Lower leg skin (tissue), 4 donors: ENCODE data around the gene MAN1A1. TPM values are rescaled to one million over a fixed set of nuclear protein-coding genes. Genes with fewer than 3 reads are reported as not detected.

Experiments
- DNase-seq, 2 donors: peaks; one replicate each; pipeline ENCODE4 v3.0.0-alpha.2; 2019; ENCODE audit warnings: low spot score in 2 of 2
- H3K4me3 ChIP-seq: fragments of 200-600 bp; sonication (generic); 2 replicates; pipeline ENCODE4 v1.5.1; 2017; ENCODE audit warnings: mild to moderate bottlenecking, low read depth; ENCODE audit not compliant: poor library complexity, severe bottlenecking
- POLR2A ChIP-seq, 2 donors: fragments of 450-650 bp; IDR thresholded peaks; one replicate each; pipeline ENCODE4 v1.6.1; 2016 to 2017; ENCODE audit warnings: antibody characterized with exemption in 2 of 2, mild to moderate bottlenecking in 1 of 2, moderate library complexity in 1 of 2
- WGBS, 2 donors: methylation state at CpG; one replicate each; pipeline ENCODE4 v1.1.5; 2018; 5-methylcytosine and 5-hydroxymethylcytosine counted together
- intact Hi-C: fragments of 100-400 bp; cut with DNase I; formaldehyde crosslinking; loops from one replicate; pipeline ENCODE4 v1.15.0; 2023; ENCODE audit warnings: low total_unique reads
- total RNA-seq, 4 donors: library from RNA; depleted of rRNA; stranded (reverse); fragments of >200 nt; gene quantifications; one replicate each; pipeline ENCODE4 v1.1.0, GENCODE V29; 2016
- TF ChIP-seq, protein P1 (sequence below), 3 donors: fragments of 450-650 bp; IDR thresholded peaks; one replicate each; pipeline ENCODE4 v1.5.1; 2016; ENCODE audit warnings: antibody characterized with exemption in 3 of 3, mild to moderate bottlenecking in 3 of 3, moderate library complexity in 2 of 3

MAN1A1 gene
- total RNA-seq, 4 donors from 2014 or later, result 33.5 to 85.7 (median 37.1) TPM

DNA sequence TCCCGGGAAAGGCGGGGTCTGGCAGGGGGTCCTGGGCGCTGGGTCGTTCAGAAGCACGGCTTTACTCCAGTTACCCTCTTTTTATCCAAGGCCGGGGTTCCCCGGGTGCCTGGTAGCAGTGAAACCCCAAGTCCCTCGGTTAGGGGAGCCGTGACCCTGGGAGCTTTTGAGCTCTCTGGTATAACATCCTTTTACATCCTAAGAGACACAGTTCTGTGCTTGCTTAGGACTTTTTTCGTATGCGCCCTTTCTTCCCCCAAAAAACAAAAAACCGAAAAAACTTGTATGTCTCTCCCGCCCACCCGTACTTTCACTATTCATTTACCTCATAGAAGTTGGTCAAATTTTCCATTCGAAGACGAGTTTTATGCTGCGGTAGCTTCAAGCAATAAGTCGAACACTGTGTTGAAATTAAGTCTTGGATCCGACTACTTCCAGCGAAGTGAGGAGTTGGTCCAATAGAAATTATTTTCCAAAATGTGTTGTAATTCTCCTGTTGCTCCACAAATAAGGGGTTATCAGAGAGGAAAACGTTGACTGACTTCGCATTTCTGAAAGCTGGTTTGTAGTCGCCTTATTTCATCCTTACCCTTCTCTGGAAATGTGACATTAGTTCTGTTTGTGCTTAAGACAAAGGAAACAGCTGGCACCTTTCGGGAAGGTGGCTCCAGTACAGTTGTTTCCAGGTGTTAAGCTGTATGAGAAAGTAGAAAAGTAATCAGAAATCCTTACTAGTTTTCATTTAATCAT, 816 bp upstream of the MAN1A1 start:
- 0 to 1% methylated on average over 21 to 22 of the region's 24 CpGs for WGBS, 2 donors
- peak in 1 of 2 donors; percentile 45 for DNase-seq
- intact Hi-C loops, result no loop called here
- H3K4me3 ChIP-seq, result peak overlapping the region; percentile 86
- TF ChIP-seq, protein P1, sequence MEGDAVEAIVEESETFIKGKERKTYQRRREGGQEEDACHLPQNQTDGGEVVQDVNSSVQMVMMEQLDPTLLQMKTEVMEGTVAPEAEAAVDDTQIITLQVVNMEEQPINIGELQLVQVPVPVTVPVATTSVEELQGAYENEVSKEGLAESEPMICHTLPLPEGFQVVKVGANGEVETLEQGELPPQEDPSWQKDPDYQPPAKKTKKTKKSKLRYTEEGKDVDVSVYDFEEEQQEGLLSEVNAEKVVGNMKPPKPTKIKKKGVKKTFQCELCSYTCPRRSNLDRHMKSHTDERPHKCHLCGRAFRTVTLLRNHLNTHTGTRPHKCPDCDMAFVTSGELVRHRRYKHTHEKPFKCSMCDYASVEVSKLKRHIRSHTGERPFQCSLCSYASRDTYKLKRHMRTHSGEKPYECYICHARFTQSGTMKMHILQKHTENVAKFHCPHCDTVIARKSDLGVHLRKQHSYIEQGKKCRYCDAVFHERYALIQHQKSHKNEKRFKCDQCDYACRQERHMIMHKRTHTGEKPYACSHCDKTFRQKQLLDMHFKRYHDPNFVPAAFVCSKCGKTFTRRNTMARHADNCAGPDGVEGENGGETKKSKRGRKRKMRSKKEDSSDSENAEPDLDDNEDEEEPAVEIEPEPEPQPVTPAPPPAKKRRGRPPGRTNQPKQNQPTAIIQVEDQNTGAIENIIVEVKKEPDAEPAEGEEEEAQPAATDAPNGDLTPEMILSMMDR (IDR thresholded peaks at IDR 0.05), result no peak
- no peak for TF ChIP-seq POLR2A (IDR thresholded peaks at IDR 0.05)

DNA sequence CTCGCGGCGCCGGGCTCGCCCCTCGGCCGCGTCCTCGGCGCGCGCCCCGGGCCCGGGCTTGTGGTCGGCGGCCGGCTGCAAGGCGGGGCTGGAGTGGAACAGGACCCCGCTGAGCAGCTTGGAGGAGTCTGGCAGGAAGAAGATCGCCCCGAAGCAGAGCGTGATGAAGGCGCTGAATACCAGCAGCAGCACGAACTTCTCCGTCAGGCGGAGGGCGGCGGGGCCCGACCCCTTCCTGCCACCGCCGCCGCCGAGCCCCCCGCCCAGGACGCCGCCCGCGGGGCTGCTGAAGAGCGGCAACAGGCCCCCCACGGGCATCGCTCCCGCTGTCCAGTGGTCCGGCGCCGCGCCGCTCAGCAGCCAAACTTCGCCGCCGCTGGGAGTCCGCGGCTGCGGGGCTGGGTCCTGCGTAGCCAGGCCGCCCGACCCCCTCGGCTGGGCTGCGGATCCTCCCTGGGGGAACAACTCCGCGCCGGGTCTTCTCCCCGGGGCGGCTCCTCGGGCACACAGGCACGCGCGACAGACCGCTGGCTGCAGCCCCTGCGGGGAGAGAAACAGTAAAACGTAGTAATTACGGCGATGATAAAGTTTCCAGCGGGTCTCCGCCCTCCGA, 707 bp downstream of the MAN1A1 start:
- 0% methylated on average over 32 to 61 of the region's 75 CpGs for WGBS, 2 donors
- intact Hi-C loops, result no loop called here
- DNase-seq, result no peak
- TF ChIP-seq, protein P1 (IDR thresholded peaks at IDR 0.05), result no peak
- no peak for TF ChIP-seq POLR2A (IDR thresholded peaks at IDR 0.05)
- peak overlapping the region; percentile 86 for H3K4me3 ChIP-seq

DNA sequence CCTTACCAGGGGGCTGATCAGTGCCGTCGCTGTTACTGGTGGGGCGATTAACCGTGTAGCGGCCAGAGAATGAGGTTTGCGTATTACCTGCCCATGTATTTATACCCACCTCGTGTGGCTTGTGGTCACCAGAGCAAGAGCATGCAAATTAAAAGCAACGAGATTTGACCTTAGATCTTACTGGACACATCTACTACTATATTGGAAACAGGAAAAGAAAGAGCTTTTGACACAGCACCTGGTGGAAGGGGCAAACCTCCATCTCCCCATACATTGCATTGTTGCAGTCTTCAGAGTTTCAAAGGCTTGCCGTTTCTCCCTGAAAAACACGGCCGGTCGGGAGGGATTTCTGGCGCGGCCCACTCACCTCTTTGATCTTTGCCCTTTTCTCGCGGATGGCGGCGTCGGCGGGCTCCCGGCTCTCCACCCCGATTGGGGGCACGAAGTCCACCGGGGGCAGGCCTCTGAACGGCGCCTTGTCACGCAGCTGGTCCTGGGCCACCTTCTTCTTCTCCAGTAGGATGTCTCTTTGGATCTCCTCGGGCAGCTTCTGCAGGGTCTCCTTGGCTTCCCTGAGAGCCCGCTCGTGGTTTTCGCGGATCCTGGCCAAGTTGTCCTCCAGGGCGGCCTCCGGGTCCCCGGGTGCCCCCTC, 1.3 kb downstream of the MAN1A1 start:
- TF ChIP-seq, protein P1 (IDR thresholded peaks at IDR 0.05), result no peak
- no peak for TF ChIP-seq POLR2A (IDR thresholded peaks at IDR 0.05)
- WGBS, 2 donors, result 6% methylated on average over 30 to 35 of the region's 35 CpGs
- intact Hi-C loops, result no loop called here
- H3K4me3 ChIP-seq, result peak overlapping the region; percentile 86
- peak in 1 of 2 donors; percentile 86 for DNase-seq

DNA sequence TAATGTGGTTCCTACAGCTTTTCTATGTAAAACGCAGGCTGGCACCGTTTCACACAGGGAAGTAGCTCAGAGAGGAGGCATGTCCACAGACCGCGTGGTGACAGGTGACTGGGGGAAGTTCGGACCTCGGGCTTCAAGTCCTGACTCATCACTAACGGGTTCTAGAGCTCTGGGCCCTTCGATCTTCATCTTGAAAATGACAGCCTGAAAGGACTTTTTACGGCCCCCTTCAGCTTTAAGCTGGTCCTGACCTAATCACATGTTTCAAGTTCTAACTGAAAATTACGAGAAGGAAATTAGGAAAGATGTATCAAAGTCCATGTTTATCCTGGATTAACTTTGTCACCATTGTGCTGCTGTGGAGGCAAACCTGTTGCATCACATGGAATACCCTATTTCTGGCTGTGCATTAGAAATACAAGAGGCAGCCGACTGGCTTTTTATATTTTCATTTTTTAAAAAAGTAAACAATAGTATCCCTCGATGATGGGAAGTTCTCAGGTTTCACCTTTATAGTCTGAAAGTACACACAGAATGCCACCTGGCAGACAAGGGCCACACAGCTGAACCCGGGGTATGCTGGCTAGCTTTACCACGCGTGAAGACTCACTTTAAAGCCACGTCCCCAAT, 2.0 kb downstream of the MAN1A1 start:
- DNase-seq, result peak; percentile 54 to 89
- TF ChIP-seq, protein P1 (IDR thresholded peaks at IDR 0.05), result no peak
- TF ChIP-seq POLR2A (IDR thresholded peaks at IDR 0.05), result no peak
- H3K4me3 ChIP-seq, result peak overlapping the region; percentile 86
- intact Hi-C loops, result no loop called here
- 13 to 22% methylated on average over 16 of the region's 16 CpGs for WGBS, 2 donors

DNA sequence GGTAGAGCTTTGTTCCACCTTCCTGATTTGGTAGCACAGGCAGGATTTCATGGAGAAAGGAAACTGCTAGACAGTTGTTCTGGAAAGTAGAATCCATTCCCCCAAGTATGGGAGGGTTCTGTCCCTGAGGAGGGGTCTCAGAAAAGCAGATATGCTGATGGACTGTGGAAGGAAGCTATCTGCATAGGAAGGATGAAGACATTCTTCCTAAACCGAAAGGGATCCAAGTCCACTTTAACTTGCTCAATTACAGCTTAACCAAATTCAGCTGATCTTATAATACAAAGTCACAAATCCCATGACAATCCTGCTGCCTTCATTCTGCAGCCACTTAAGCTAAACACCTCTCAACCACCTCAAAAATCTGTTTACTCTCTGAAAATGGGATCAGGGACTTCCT, 2.6 kb downstream of the MAN1A1 start:
- peak overlapping the region; percentile 17 for H3K4me3 ChIP-seq
- TF ChIP-seq, protein P1 (IDR thresholded peaks at IDR 0.05), result no peak
- no peak for TF ChIP-seq POLR2A (IDR thresholded peaks at IDR 0.05)
- DNase-seq, result no peak
- intact Hi-C loops, result no loop called here
- WGBS, 2 donors, result 29 to 47% methylated on average over 1 of the region's 1 CpG
